Heart left ventricle (tissue), 13 donors: ENCODE data around the gene RAD51B.

Experiments
- POLR2A ChIP-seq, 2 donors: fragments of 450-650 bp; IDR thresholded peaks; one replicate each; pipeline ENCODE4 v1.6.1; 2017; ENCODE audit warnings: antibody characterized with exemption in 2 of 2, mild to moderate bottlenecking in 2 of 2, moderate library complexity in 2 of 2
- TF ChIP-seq, protein P1 (sequence below), 12 donors: fragments of 200-600 bp; sonication (generic) in 4 of 12; IDR thresholded peaks; one replicate each; pipeline versions ENCODE4 v1.5.0 to v1.8.0; 2018 to 2022; ENCODE audit warnings: antibody characterized with exemption in 12 of 12, mild to moderate bottlenecking in 5 of 12
- donor health status: ischemic (EF 13 %, LVEDD 7.1; RV severe dilation, severe dysfunction).
- donor health status: DM: no; HTN: yes; CAD: no.
- donor health status: DM: no; HTN: no; CAD: no.
- donor health status: ischemic (EF 25% LVEDD 6.9; RV normal size, moderate dysfunction).
- donor health status: ischemic (EF 25% LVEDD 5.7; RV mildly dilated, moderate dysfunction).
- donor health status: ischemic (EF 35%, LVEDD 5.7; RV mildly dilated, moderate dysfunction).
- donor health status: nonischemic (EF 11% LVEDD 7.7; RV severe dilation, severe dysfunction).
- donor health status: DM: yes; HTN: yes; CAD: no.
- donor health status: PGD.
- donor health status: ischemic (EF 29% LVEDD 5.4; RV normal size, mild dysfunction).
- donor health status: nonischemic (EF 23%, LVEDD 6.1; RV moderate dilation, normal function).

DNA sequence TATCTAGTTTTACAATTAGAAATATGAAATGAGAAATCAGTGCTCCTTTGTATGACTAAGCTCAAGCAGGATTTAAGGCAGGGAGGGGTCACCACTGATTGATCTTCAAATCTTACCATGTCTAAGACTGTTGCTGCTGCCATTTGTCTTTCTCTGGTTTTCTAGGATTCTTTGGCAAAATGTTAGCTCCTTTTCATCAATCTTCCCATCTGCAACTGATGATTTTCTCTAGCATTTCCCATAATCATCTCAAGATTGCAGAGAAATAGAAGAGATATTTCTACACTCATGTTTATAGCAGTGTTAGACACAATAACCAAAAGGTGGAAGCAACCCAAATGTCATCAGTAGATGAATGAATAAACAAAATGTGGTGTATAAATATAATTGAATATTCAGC, 175.0 kb downstream of the RAD51B start:
- TF ChIP-seq, protein P1, sequence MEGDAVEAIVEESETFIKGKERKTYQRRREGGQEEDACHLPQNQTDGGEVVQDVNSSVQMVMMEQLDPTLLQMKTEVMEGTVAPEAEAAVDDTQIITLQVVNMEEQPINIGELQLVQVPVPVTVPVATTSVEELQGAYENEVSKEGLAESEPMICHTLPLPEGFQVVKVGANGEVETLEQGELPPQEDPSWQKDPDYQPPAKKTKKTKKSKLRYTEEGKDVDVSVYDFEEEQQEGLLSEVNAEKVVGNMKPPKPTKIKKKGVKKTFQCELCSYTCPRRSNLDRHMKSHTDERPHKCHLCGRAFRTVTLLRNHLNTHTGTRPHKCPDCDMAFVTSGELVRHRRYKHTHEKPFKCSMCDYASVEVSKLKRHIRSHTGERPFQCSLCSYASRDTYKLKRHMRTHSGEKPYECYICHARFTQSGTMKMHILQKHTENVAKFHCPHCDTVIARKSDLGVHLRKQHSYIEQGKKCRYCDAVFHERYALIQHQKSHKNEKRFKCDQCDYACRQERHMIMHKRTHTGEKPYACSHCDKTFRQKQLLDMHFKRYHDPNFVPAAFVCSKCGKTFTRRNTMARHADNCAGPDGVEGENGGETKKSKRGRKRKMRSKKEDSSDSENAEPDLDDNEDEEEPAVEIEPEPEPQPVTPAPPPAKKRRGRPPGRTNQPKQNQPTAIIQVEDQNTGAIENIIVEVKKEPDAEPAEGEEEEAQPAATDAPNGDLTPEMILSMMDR (IDR thresholded peaks at IDR 0.05), result no peak
- TF ChIP-seq POLR2A (IDR thresholded peaks at IDR 0.05), result no peak
